Liver (tissue), 9 donors: ENCODE measurements around the gene USP25. TPM values are rescaled to one million over a fixed set of nuclear protein-coding genes. Genes with fewer than 3 reads are reported as not detected.

ENCODE experiments used
- DNase-seq: peaks from one replicate; pipeline ENCODE4 v3.0.0-alpha.2; 2017; ENCODE audit warnings: low spot score
- H3K27ac ChIP-seq, 2 donors: one replicate each; pipeline ENCODE4 v1.7.0; 2013; ENCODE audit warnings: inconsistent platforms in 2 of 2, low read length in 2 of 2, control low read depth in 1 of 2, low read depth in 1 of 2, mild to moderate bottlenecking in 1 of 2
- H3K27me3 ChIP-seq, 4 donors: one replicate each; pipeline versions ENCODE4 v1.6.1 to v1.7.0; 2013; ENCODE audit warnings: low read length in 3 of 4, inconsistent platforms in 1 of 4, mild to moderate bottlenecking in 1 of 4, moderate library complexity in 1 of 4; ENCODE audit not compliant: control insufficient read depth in 4 of 4, insufficient read depth in 4 of 4
- H3K36me3 ChIP-seq, 4 donors: one replicate each; pipeline versions ENCODE4 v1.6.1 to v1.7.0; 2013; ENCODE audit warnings: low read length in 3 of 4, mild to moderate bottlenecking in 3 of 4, low read depth in 1 of 4, moderate library complexity in 1 of 4; ENCODE audit not compliant: control insufficient read depth in 4 of 4, insufficient read depth in 3 of 4
- H3K4me1 ChIP-seq, 4 donors: one replicate each; pipeline versions ENCODE4 v1.6.1 to v1.7.0; 2013; ENCODE audit warnings: low read length in 3 of 4, mild to moderate bottlenecking in 3 of 4, moderate library complexity in 1 of 4; ENCODE audit not compliant: control insufficient read depth in 4 of 4, insufficient read depth in 4 of 4
- H3K4me3 ChIP-seq, 3 donors: one replicate each; pipeline versions ENCODE4 v1.6.1 to v1.7.0; 2013; ENCODE audit warnings: low read length in 3 of 3, control low read depth in 1 of 3, low read depth in 1 of 3, mild to moderate bottlenecking in 1 of 3
- H3K9ac ChIP-seq, 2 donors: one replicate each; pipeline ENCODE4 v1.7.0; 2013; ENCODE audit warnings: low read length in 2 of 2, mild to moderate bottlenecking in 2 of 2, moderate library complexity in 2 of 2, control low read depth in 1 of 2, low read depth in 1 of 2
- H3K9me3 ChIP-seq, 4 donors: one replicate each; pipeline versions ENCODE4 v1.6.1 to v1.7.0; 2013; ENCODE audit warnings: low read length in 3 of 4; ENCODE audit not compliant: control insufficient read depth in 4 of 4
- EGR1 ChIP-seq, 2 donors: IDR thresholded peaks; 2 replicates each; pipeline ENCODE4 v1.6.1; 2016 to 2018; ENCODE audit warnings: antibody characterized with exemption in 2 of 2, low read depth in 2 of 2
- FOXA1 ChIP-seq: IDR thresholded peaks from 2 replicates; pipeline ENCODE4 v1.6.1; 2016; ENCODE audit warnings: antibody characterized with exemption
- HNF4A ChIP-seq, 2 donors: conservative IDR thresholded peaks; 2 replicates each; pipeline ENCODE4 v1.6.1; 2016; ENCODE audit warnings: antibody characterized with exemption in 2 of 2, mild to moderate bottlenecking in 2 of 2
- JUND ChIP-seq, 2 donors: IDR thresholded peaks; 2 replicates each; pipeline ENCODE4 v1.6.1; 2016; ENCODE audit warnings: antibody characterized with exemption in 2 of 2
- RXRA ChIP-seq, 2 donors: IDR thresholded peaks; 2 replicates each; pipeline ENCODE4 v1.6.1; 2017 to 2018; ENCODE audit warnings: antibody characterized with exemption in 2 of 2, mild to moderate bottlenecking in 1 of 2
- TAF1 ChIP-seq: conservative IDR thresholded peaks from 2 replicates; pipeline ENCODE4 v1.6.1; 2016; ENCODE audit warnings: antibody characterized with exemption, mild to moderate bottlenecking
- YY1 ChIP-seq: IDR thresholded peaks from 2 replicates; pipeline ENCODE4 v1.6.1; 2016; ENCODE audit warnings: antibody characterized with exemption, mild to moderate bottlenecking
- WGBS: extraction: QIAGEN DNeasy Blood & Tissue Kit; methylation state at CpG from one replicate; pipeline ENCODE4 v1.1.7; 2013; 5-methylcytosine and 5-hydroxymethylcytosine counted together
- polyA plus RNA-seq, 2 donors: library from polyadenylated mRNA; stranded (reverse) in 1 of 2; unstranded in 1 of 2; fragments of 200-250 nt in 1 of 2; fragments of >200 nt in 1 of 2; fragmentation: Nextera tagmentation in 1 of 2; extraction: Ambion mirVana in 1 of 2; gene quantifications; one replicate each; pipeline versions ENCODE4 v1.2.1 to v1.2.3, GENCODE V29; 2013 to 2015
- total RNA-seq, 2 donors: library from RNA; depleted of rRNA; stranded (reverse); fragments of >200 nt; gene quantifications; one replicate each; pipeline ENCODE4 v1.2.3, GENCODE V29; 2014
- TF ChIP-seq, protein P1 (sequence below): IDR thresholded peaks from 2 replicates; pipeline ENCODE4 v1.6.1; 2016; ENCODE audit warnings: antibody characterized with exemption
- TF ChIP-seq, protein P2 (sequence below): IDR thresholded peaks from 2 replicates; pipeline ENCODE4 v1.6.1; 2016; ENCODE audit warnings: antibody characterized with exemption
- TF ChIP-seq, protein P3 (sequence below): fragments of 150-350 bp; IDR thresholded peaks from 2 replicates; pipeline ENCODE4 v1.5.1; 2017; ENCODE audit warnings: improper control_type of control experiment, low read depth, low read length; ENCODE audit not compliant: missing input control
- TF ChIP-seq, protein P4 (sequence below): IDR thresholded peaks from 2 replicates; pipeline ENCODE4 v1.6.1; 2016; ENCODE audit warnings: antibody characterized with exemption, mild to moderate bottlenecking
- TF ChIP-seq, protein P5 (sequence below): IDR thresholded peaks from 2 replicates; pipeline ENCODE4 v1.6.1; 2016; ENCODE audit warnings: antibody characterized with exemption
- donor health status: healthy.
- donor health status: healthy.
- donor health status: healthy.
- donor health status: healthy.
- donor health status: healthy.

USP25 gene
- total and polyA plus RNA-seq, 4 donors: 6.0 to 26.7 (median 15.3) TPM

DNA sequence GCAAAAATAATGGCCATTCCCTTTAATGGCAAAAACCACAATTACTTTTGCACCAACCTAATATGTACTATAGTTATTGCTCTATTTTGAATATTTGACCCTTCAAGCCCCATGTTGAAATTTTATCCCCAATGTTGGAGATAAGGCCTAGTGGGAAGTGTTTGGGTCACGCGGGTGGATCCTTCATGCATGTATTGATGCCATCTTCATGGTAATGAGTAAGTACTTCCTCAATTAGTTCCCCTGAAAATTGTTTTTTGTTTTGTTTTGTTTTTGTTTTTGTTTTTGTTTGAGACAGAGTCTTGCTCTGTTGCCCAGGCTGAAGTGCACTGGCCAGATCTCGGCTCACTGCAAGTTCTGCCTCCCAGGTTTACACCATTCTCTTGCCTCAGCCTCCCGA lies 9.8 kb upstream of the USP25 start:
- no peak for DNase-seq
- TF ChIP-seq, protein P1, sequence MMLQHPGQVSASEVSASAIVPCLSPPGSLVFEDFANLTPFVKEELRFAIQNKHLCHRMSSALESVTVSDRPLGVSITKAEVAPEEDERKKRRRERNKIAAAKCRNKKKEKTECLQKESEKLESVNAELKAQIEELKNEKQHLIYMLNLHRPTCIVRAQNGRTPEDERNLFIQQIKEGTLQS: no peak
- TF ChIP-seq EGR1 (IDR thresholded peaks at IDR 0.05; ENCODE audit: low read depth in 2 of 2) (no peak), JUND (IDR thresholded peaks at IDR 0.05) (no peak), FOXA1 (no peak), HNF4A (conservative IDR thresholded peaks at IDR 0.05) (no peak), RXRA (IDR thresholded peaks at IDR 0.05) (no peak)
- TF ChIP-seq, protein P2, sequence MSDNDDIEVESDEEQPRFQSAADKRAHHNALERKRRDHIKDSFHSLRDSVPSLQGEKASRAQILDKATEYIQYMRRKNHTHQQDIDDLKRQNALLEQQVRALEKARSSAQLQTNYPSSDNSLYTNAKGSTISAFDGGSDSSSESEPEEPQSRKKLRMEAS: no peak
- TF ChIP-seq, protein P3, sequence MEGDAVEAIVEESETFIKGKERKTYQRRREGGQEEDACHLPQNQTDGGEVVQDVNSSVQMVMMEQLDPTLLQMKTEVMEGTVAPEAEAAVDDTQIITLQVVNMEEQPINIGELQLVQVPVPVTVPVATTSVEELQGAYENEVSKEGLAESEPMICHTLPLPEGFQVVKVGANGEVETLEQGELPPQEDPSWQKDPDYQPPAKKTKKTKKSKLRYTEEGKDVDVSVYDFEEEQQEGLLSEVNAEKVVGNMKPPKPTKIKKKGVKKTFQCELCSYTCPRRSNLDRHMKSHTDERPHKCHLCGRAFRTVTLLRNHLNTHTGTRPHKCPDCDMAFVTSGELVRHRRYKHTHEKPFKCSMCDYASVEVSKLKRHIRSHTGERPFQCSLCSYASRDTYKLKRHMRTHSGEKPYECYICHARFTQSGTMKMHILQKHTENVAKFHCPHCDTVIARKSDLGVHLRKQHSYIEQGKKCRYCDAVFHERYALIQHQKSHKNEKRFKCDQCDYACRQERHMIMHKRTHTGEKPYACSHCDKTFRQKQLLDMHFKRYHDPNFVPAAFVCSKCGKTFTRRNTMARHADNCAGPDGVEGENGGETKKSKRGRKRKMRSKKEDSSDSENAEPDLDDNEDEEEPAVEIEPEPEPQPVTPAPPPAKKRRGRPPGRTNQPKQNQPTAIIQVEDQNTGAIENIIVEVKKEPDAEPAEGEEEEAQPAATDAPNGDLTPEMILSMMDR: no peak
- TF ChIP-seq, protein P4, sequence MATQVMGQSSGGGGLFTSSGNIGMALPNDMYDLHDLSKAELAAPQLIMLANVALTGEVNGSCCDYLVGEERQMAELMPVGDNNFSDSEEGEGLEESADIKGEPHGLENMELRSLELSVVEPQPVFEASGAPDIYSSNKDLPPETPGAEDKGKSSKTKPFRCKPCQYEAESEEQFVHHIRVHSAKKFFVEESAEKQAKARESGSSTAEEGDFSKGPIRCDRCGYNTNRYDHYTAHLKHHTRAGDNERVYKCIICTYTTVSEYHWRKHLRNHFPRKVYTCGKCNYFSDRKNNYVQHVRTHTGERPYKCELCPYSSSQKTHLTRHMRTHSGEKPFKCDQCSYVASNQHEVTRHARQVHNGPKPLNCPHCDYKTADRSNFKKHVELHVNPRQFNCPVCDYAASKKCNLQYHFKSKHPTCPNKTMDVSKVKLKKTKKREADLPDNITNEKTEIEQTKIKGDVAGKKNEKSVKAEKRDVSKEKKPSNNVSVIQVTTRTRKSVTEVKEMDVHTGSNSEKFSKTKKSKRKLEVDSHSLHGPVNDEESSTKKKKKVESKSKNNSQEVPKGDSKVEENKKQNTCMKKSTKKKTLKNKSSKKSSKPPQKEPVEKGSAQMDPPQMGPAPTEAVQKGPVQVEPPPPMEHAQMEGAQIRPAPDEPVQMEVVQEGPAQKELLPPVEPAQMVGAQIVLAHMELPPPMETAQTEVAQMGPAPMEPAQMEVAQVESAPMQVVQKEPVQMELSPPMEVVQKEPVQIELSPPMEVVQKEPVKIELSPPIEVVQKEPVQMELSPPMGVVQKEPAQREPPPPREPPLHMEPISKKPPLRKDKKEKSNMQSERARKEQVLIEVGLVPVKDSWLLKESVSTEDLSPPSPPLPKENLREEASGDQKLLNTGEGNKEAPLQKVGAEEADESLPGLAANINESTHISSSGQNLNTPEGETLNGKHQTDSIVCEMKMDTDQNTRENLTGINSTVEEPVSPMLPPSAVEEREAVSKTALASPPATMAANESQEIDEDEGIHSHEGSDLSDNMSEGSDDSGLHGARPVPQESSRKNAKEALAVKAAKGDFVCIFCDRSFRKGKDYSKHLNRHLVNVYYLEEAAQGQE: no peak
- Histone ChIP-seq H3K4me1 (no peaks in the 10 kb centered on the region), H3K4me3 (no peak overlapping the region), H3K27me3 (no peaks in the 10 kb centered on the region), H3K27ac (no peak overlapping the region), H3K9ac (no peak overlapping the region), H3K36me3 (no peaks in the 10 kb centered on the region), H3K9me3 (no peaks in the 10 kb centered on the region)
- 97% methylated on average over 4 of the region's 4 CpGs for WGBS

DNA sequence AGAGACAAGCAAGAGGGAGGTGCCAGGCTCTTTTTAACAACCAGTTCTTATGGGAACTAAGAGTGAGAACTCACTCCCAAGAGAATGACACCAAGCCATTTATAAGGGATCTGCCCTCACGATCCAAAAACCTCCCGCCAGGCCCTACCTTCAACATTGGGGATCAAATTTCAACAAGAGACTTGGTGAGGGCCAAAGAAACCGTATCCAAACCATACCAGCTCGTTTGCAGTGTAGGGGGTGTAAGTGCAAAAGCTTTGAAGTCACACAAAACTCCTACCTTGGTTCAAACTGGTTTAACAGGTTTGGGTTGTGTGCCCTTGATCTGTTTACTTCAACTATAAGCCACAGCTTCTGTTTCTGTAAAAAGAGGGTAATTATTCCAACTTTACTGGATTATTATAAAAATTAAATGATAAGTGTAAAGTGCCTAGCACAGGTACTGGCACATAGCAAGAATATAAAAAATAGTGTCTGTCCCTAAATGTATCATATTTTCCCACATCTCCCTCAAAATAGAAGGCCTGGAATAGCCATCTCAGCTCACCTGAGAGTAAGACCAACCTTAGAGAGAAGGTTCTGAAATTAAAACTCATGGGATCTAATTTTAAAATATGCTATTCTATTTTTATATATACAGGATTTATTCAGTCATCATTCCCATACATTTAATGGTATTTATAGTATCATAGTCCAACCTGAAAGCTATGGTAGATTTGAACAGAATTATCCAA lies 7.0 kb upstream of the USP25 start:
- DNase-seq: no peak
- TF ChIP-seq RXRA (IDR thresholded peaks at IDR 0.05): no peak
- TF ChIP-seq, protein P2: no peak
- TF ChIP-seq, protein P5, sequence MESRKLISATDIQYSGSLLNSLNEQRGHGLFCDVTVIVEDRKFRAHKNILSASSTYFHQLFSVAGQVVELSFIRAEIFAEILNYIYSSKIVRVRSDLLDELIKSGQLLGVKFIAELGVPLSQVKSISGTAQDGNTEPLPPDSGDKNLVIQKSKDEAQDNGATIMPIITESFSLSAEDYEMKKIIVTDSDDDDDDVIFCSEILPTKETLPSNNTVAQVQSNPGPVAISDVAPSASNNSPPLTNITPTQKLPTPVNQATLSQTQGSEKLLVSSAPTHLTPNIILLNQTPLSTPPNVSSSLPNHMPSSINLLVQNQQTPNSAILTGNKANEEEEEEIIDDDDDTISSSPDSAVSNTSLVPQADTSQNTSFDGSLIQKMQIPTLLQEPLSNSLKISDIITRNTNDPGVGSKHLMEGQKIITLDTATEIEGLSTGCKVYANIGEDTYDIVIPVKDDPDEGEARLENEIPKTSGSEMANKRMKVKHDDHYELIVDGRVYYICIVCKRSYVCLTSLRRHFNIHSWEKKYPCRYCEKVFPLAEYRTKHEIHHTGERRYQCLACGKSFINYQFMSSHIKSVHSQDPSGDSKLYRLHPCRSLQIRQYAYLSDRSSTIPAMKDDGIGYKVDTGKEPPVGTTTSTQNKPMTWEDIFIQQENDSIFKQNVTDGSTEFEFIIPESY: no peak
- TF ChIP-seq YY1: no peak
- TF ChIP-seq, protein P3: no peak
- no peak for TF ChIP-seq JUND (IDR thresholded peaks at IDR 0.05)
- TF ChIP-seq HNF4A (conservative IDR thresholded peaks at IDR 0.05): no peak
- no peak for TF ChIP-seq TAF1
- Histone ChIP-seq H3K9ac (no peak overlapping the region), H3K27ac (no peak overlapping the region), H3K36me3 (no peaks in the 10 kb centered on the region), H3K27me3 (no peaks in the 10 kb centered on the region), H3K4me3 (no peak overlapping the region), H3K4me1 (no peaks in the 10 kb centered on the region), H3K9me3 (no peaks in the 10 kb centered on the region)
- 78% methylated on average over 4 of the region's 4 CpGs for WGBS
